ENCODE results near the gene ATF1. TPM values are rescaled to one million over a fixed set of nuclear protein-coding genes. Genes with fewer than 3 reads are reported as not detected.
"Not testable (repeated sequence)": the region's sequence is repeated elsewhere in the genome, so short reads cannot be mapped to it uniquely, and the experiment has no call there.

ATF1 gene
- total RNA-seq, 1 donor from 2014 or later = 34.6 TPM

- not testable (repeated sequence) for DNase-seq (ENCODE audit: low spot score)
These were observed 91.8 kb downstream of the ATF1 start for GRCh38 chr12:50855679-50856078.

GRCh38 chr12:50859621-50860310 is 95.9 kb downstream of the ATF1 start:
- DNase-seq (ENCODE audit: low spot score) = no peak

GRCh38 chr12:50862316-50862715 is 98.4 kb downstream of the ATF1 start:
- no peak for DNase-seq (ENCODE audit: low spot score)

- no peak for DNase-seq (ENCODE audit: low spot score)
These were observed 101.4 kb downstream of the ATF1 start for GRCh38 chr12:50865266-50865665.

GRCh38 chr12:50868881-50869280 is 105.0 kb downstream of the ATF1 start:
- DNase-seq (ENCODE audit: low spot score) = not testable (repeated sequence)

Other genes starting within 250 kb of the ATF1 start
- gene TMPRSS12, start 78.8 kb downstream of the ATF1 start, total RNA-seq = not detected
- gene HIGD1C, start 188.4 kb downstream of the ATF1 start, total RNA-seq = not detected